GM12892 (cell line): ENCODE measurements around the gene LINC01488.

ENCODE experiments used
- DNase-seq: peaks from one replicate; pipeline ENCODE4 v3.0.0; 2011; ENCODE audit not compliant: insufficient read length
- FAIRE-seq: peaks from 2 replicates; lab custom pipeline; 2011; peaks lifted over from hg19 to GRCh38; lab: Jason Lieb, UNC
- POLR2A ChIP-seq: IDR thresholded peaks from 2 replicates; pipeline ENCODE4 v1.6.1; 2011; ENCODE audit warnings: low read depth, low read length, control low read depth
- POLR2AphosphoS5 ChIP-seq: IDR thresholded peaks from 2 replicates; pipeline ENCODE4 v1.6.1; 2011; ENCODE audit warnings: low read depth, low read length, control low read depth
- TAF1 ChIP-seq: IDR thresholded peaks from 2 replicates; pipeline ENCODE4 v1.6.1; 2011; ENCODE audit warnings: low read depth, mild to moderate bottlenecking, control low read depth, low read length, borderline replicate concordance

LINC01488 gene

DNA sequence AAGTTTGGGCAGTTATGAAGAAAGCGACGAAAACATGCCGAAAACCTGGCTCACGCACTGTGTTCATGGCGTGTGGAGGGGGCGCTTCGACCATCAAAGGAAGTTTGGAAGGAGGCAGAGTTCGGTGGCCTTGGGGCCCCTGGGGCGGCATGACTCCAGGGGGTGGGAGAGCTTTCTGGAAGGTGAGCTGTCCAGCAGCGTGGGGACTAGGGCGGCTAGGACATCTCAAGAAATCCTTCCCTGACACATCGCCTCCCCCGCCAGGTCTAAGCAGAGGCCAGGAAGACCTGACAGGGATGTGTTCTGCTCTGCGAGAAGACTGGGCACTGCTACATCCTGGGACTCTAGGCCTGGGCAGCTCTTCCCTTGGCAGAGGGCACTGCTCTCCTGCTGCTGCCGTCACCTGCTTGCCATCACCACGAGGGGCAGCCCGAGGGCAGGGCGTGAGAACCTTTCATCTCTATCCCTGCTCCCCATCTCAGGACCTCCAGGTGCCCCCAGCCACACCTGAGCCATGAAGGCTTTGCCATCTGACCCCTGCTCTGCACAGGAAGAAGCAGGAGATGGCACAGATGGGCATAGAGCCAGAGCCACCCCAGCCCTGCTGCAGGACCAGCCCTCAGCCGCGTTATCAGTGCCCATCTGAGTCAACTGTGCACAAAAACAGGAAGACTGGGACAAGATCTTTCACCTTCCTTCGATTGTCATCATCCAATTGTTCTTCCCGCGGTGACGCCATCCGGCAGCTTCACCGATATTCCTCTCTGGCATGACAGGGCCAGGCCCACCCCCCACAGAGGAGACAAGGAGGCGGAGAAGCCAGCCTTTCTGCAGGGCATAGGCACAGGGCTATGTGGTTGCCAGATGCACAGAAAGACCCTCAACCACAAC is 12.7 kb downstream of the LINC01488 start:
- DNase-seq, result no peak
- TF ChIP-seq POLR2A (no peak), TAF1 (no peak), POLR2AphosphoS5 (no peak)
- no peak for FAIRE-seq

- no peak for DNase-seq
- FAIRE-seq, result no peak
- TF ChIP-seq POLR2A, result no peak
- TF ChIP-seq TAF1, result no peak
- no peak for TF ChIP-seq POLR2AphosphoS5
Observed at GRCh38 chr11:69494851-69495250, 13.4 kb downstream of the LINC01488 start.

DNA sequence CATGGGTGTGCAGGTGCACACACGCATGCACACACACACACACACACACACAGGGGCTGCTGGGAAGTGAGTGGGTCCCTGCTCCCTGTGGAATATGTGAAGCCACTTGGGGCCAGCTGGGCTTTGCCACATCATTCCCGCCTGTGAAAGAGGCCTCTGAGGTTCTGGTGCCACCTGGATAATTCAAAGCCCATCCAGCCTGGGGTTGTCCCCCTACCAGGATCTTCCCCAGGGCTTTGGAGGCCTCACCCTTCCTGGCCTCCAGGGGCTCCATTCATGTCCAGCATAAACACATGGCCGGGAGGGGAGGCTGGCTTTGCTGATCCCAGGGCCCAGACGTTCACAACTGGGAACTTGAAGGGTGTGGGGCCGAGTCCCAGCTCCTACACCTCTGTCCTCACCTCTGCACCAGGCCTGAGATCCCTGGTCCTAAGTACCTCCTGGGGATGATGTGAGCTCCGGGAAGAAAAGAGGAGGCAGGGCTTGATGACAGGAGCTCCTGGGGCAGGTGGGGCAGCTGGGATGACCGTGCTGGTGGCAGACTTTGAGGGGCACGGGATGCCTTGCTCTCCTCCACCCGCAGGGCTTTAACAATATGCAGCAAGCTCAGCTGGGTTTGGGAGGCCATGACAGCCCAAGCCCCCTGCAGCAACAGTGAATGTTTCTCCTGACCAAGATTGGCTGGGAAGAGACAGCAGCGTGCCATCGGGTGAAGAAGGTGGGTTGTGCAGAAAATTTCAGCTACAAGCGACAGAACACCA is 14.2 kb downstream of the LINC01488 start:
- FAIRE-seq (no peak), DNase-seq (no peak)
- TF ChIP-seq POLR2AphosphoS5 (no peak), TAF1 (no peak), POLR2A (no peak)

GRCh38 chr11:69496202-69496557 is 14.7 kb downstream of the LINC01488 start:
- TF ChIP-seq TAF1, result no peak
- TF ChIP-seq POLR2A, result no peak
- no peak for TF ChIP-seq POLR2AphosphoS5
- no peak for DNase-seq
- FAIRE-seq, result no peak

GRCh38 chr11:69496631-69497220 is 15.3 kb downstream of the LINC01488 start:
- DNase-seq (no peak), FAIRE-seq (no peak)
- TF ChIP-seq POLR2A (no peak), TAF1 (no peak), POLR2AphosphoS5 (no peak)

- DNase-seq (no peak), FAIRE-seq (no peak)
- no peak for TF ChIP-seq POLR2A
- TF ChIP-seq TAF1, result no peak
- TF ChIP-seq POLR2AphosphoS5, result no peak
Observed at GRCh38 chr11:69497221-69497787, 15.8 kb downstream of the LINC01488 start.

- TF ChIP-seq POLR2AphosphoS5 (no peak), POLR2A (no peak), TAF1 (no peak)
- DNase-seq, result no peak
- FAIRE-seq, result no peak
Observed at GRCh38 chr11:69498614-69499175, 17.2 kb downstream of the LINC01488 start.

GRCh38 chr11:69499186-69499917 is 17.9 kb downstream of the LINC01488 start:
- DNase-seq (no peak), FAIRE-seq (no peak)
- no peak for TF ChIP-seq POLR2A
- TF ChIP-seq TAF1, result no peak
- TF ChIP-seq POLR2AphosphoS5, result no peak

- FAIRE-seq (no peak), DNase-seq (no peak)
- TF ChIP-seq POLR2A (no peak), POLR2AphosphoS5 (no peak), TAF1 (no peak)
Observed at GRCh38 chr11:69499918-69500284, 18.4 kb downstream of the LINC01488 start.
